Activated T-helper 2 cell treated with anti-CD3 and anti-CD28 coated beads, Interferon-gamma antibody, Interleukin-2, Interleukin-4, amounts not matched to agents 10 μg/mL and 5 μg/mL and 100 μg/mL, durations not matched to agents 14 hours and 24 hours and 36 hours (primary cell): ENCODE measurements around the gene RAP1GAP2. TPM values are rescaled to one million over a fixed set of nuclear protein-coding genes. Genes with fewer than 3 reads are reported as not detected.

Experiments
- DNase-seq: peaks from one replicate; pipeline ENCODE4 v3.0.0; 2021; ENCODE audit warnings: low spot score
- H3K27ac Mint-ChIP-seq: one replicate; pipeline ENCODE4 v1.8.0; 2021; ENCODE audit warnings: mixed read lengths
- H3K27me3 Mint-ChIP-seq: one replicate; pipeline ENCODE4 v1.8.0; 2021; ENCODE audit warnings: low read depth, mixed read lengths
- H3K36me3 Mint-ChIP-seq: one replicate; pipeline ENCODE4 v1.8.0; 2021; ENCODE audit warnings: low read depth, mixed read lengths
- H3K4me1 Mint-ChIP-seq: one replicate; pipeline ENCODE4 v1.8.0; 2021; ENCODE audit warnings: low read depth, mixed read lengths
- H3K4me3 Mint-ChIP-seq: one replicate; pipeline ENCODE4 v1.8.0; 2021; ENCODE audit warnings: low read depth, mild to moderate bottlenecking, moderate library complexity, mixed read lengths
- H3K9me3 Mint-ChIP-seq: one replicate; pipeline ENCODE4 v1.8.0; 2021; ENCODE audit warnings: mixed read lengths
- intact Hi-C: fragments of 100-400 bp; cut with micrococcal nuclease; formaldehyde crosslinking; loops from one replicate; pipeline ENCODE4 v1.15.1; 2023
- total RNA-seq: library from RNA; stranded (reverse); gene quantifications from 2 replicates; pipeline ENCODE4 v1.2.3, GENCODE V29; 2022

RAP1GAP2 gene
- total RNA-seq, 1 donor from 2014 or later = 0.46 TPM

DNA sequence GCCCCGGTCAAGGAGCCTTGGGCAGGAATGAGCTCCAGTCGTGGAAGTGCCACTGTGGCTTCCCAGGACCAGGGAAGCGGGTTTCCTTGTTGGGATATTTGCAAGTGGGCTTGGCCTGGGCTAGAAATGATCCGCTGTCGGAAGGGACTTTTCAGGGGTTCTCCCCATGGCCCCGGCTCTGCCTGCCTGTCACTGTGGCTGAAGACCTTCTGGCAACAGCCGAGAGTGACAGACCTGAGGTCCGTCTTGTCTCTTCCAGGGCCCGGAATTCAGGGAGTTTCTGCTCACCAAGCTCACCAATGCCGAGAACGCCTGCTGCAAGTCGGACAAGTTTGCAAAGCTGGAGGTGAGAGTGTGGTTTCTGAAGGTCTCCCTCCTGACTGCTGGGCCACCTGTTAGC lies 209.5 kb downstream of the RAP1GAP2 start:
- H3K27me3 Mint-ChIP-seq = no peaks in the 10 kb centered on the region

DNA sequence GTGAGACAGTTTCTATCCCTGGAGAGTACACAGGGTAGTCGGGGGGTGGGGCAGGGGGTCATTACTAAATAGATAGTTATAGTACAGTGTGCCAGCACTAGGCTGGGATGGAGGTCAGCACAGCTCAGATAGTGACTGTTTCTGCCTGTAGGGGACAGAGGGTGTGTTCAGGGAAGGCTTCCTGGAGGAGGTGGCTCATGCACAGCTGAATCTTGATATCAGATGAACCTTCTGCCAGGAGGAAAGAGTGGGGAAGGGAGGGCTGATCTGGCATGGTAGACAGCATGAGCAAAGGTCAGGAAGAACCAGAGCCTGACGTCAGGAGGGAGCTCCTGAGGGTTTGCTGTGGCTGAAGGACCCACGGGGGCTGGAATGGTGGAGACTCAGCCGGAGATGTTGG lies 210.6 kb downstream of the RAP1GAP2 start:
- intact Hi-C loops = no loop called here
- Mint-ChIP-seq H3K9me3 (no peaks in the 10 kb centered on the region), H3K4me3 (no peak overlapping the region), H3K27me3 (no peaks in the 10 kb centered on the region), H3K4me1 (no peaks in the 10 kb centered on the region), H3K27ac (no peak overlapping the region), H3K36me3 (no peaks in the 10 kb centered on the region)
- no peak for DNase-seq

More for the DNA sequence above, 209.5 kb downstream of the RAP1GAP2 start:
- Mint-ChIP-seq H3K4me3 (no peak overlapping the region), H3K9me3 (no peaks in the 10 kb centered on the region), H3K36me3 (no peaks in the 10 kb centered on the region), H3K4me1 (no peaks in the 10 kb centered on the region), H3K27ac (no peak overlapping the region)
- intact Hi-C loops = no loop called here
- DNase-seq = no peak

DNA sequence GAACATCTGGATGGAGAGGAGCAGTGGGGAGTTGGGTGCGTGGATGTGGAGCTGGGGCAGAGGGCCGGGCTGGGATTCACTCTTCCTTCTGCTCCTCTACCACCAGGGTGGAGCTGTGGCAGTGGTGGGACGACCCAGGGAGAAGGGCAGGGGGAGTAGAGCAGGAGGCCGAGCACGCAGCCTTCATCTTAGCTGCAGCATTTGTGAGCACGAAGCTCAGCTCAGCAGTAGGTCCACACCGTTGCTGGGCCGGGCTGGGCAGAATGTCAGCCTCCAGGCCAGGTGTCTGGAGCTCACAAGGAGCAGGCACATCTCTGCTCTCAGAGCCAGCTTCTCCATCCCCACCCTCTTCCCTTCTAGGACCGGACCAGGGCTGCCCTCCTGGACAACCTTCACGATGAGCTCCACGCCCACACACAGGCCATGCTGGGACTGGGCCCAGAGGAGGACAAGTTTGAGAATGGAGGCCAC lies 211.4 kb downstream of the RAP1GAP2 start:
- DNase-seq = no peak
- Mint-ChIP-seq H3K36me3 (no peaks in the 10 kb centered on the region), H3K4me3 (no peak overlapping the region), H3K4me1 (no peaks in the 10 kb centered on the region), H3K27me3 (no peaks in the 10 kb centered on the region), H3K9me3 (no peaks in the 10 kb centered on the region), H3K27ac (no peak overlapping the region)
- intact Hi-C loops = no loop called here

DNA sequence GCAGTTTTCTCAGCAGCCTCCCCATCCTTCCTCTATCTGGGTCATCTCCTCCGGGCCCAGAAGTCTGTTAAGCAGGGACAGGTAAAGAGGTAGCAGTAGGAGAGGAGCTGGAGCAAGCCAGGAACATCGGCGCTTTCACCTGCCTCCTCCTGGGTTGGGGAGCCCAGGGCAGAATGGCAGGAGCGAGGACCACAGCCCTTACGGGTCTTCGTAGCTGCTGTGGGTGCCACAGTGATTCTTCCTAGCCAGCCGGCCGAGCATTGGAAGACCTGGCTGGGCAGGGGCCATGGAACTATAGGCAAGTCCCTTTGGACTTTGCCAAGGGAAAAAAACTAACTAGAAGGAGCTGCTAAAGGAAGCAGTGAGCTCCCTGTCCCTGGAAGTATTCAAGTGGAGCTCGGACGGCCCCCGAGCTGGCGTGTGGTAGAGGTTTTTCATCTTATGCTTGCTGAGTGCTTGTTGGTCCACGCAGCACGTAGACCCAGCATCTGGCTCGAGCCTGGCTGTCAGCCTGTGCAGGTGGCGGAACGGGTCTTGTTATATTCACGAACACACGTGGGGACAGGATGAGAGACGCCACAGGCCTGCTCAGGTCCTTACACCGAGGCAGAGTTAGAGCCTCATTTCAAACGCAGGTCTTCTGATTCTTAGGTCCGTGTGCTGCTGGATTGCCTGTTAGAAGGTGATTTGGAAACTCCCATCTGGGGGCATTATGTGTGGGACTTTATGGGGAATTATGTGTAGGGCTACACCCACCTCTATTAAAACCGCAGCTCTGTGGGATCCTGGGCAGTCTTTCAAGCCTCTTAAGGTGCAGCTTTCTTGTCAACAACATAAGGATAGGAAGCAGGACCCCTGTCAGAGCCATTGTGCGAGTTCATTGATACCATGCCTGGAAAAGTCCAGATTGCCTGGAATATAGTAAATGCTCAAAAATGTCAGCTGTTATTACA lies 212.4 kb downstream of the RAP1GAP2 start:
- no peaks in the 10 kb centered on the region for H3K36me3 Mint-ChIP-seq
- H3K4me3 Mint-ChIP-seq = no peak overlapping the region
- intact Hi-C loops = no loop called here
- no peak for DNase-seq
- H3K27ac Mint-ChIP-seq = no peak overlapping the region
- no peaks in the 10 kb centered on the region for H3K9me3 Mint-ChIP-seq
- H3K4me1 Mint-ChIP-seq = no peaks in the 10 kb centered on the region
- no peaks in the 10 kb centered on the region for H3K27me3 Mint-ChIP-seq

DNA sequence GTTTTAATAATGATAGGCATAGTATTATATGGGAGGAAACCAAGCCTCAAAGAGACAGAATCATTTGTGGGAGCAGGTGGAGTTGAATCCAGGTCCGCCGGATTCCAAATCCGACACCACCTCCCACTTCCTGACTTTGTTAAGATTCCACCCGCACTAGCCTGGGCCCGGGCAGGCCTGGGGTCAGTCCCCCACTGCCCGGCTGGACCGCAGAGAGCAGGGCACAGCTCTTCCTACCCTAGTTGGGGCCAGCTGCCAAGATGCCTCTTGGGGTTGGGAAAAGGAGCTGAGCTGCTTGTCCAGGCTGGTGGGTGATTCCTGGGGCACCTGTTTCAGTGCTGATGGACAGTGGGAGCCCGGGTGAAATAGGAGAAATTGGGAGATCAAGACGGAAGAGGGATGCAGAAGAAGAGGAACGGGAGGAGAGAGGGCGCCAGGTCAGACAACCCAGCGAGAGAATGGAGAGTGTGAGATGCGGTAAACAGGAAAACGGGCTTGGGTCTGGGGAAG lies 213.2 kb downstream of the RAP1GAP2 start:
- H3K36me3 Mint-ChIP-seq = no peaks in the 10 kb centered on the region
- DNase-seq = no peak
- no peaks in the 10 kb centered on the region for H3K9me3 Mint-ChIP-seq
- intact Hi-C loops = no loop called here
- H3K4me1 Mint-ChIP-seq = no peaks in the 10 kb centered on the region
- H3K4me3 Mint-ChIP-seq = no peak overlapping the region
- no peaks in the 10 kb centered on the region for H3K27me3 Mint-ChIP-seq
- H3K27ac Mint-ChIP-seq = no peak overlapping the region

DNA sequence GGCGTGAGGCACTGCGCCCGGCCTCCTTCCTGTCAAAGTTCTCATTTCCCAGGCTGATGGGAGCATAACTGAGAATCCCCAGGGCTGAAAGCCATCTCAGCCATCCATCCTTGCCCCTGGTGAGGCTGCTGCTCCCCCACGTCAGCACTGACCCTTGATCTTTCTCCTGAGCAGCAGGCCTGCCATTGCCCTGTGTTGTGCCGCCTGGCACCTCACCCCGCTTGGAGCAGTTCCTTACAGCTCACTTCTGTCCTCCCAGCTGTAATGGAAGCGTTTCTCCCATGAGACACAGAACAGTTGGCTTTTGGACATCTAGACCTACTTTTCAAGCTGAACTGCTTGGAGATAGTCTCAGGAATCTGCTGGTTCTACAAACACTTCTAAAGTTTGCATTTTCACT lies 215.7 kb downstream of the RAP1GAP2 start:
- H3K27ac Mint-ChIP-seq = no peak overlapping the region
- no peaks in the 10 kb centered on the region for H3K4me1 Mint-ChIP-seq
- intact Hi-C loops = loop anchor here (5.0 kb wide), 1 partner anchor 165 kb away; no protein-coding TSS in a partner anchor
- no peaks in the 10 kb centered on the region for H3K27me3 Mint-ChIP-seq
- no peaks in the 10 kb centered on the region for H3K9me3 Mint-ChIP-seq
- no peak overlapping the region for H3K4me3 Mint-ChIP-seq
- no peaks in the 10 kb centered on the region for H3K36me3 Mint-ChIP-seq
- DNase-seq = no peak

DNA sequence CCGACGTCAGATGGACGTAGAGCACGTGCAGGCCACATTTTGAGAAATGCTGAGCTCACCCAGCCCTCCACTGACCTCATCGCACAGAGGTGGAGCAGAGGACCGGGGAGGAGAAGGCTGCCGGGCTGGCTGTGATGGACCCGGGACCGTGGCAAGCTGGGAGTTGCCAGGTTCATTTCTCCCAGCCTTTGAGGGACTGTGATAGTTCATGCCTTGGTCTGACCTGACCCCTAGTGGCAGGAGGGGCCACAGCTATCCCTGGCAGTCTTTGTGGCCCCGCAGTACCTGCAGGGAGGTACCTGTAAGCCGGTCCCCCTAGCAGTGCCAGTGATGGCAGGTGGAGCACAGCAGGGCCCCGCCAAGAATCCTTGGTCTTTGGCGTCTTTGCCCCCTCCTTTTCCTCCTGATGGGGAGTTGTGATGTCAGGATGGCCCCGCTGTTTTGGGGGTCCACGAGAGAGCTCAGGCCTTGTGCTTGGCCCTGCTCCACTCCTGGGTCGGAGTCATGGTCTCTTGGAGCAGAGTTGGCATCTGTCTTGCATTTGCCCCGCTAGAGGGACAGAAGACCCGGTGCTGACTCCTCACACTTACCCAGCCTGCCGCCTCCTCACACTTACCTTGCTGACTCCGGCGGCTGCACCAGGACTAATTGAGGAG lies 216.8 kb downstream of the RAP1GAP2 start:
- Mint-ChIP-seq H3K27me3 (no peaks in the 10 kb centered on the region), H3K36me3 (no peaks in the 10 kb centered on the region), H3K4me3 (no peak overlapping the region), H3K27ac (no peak overlapping the region), H3K4me1 (no peaks in the 10 kb centered on the region), H3K9me3 (no peaks in the 10 kb centered on the region)
- DNase-seq = peak; percentile 20
- intact Hi-C loops = loop anchor here (1.0 to 5.0 kb wide), 2 partner anchors 166 to 185 kb away; no protein-coding TSS in a partner anchor

DNA sequence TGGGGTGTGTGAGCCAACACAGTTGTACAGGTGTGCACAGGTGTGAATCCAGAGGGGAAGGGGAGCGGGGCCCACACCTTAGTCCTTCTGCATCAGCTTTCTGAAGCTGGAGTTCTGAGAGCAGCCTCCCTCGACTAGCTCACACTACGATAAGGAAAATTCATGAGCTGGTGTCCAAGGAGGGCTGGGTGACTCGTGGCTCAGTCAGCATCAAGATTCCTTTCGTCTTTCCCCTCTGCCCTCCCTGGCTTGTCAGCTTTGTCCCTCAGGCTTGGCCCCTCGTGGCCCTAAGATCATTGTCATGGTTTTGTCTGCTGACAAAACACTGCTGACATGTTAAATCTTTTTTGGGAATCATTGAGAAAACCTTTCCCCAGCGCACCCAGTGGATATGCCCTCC lies 219.7 kb downstream of the RAP1GAP2 start:
- Mint-ChIP-seq H3K4me1 (no peaks in the 10 kb centered on the region), H3K9me3 (no peaks in the 10 kb centered on the region), H3K4me3 (no peak overlapping the region), H3K36me3 (peaks cover 3% of the 10 kb centered on the region), H3K27me3 (no peaks in the 10 kb centered on the region), H3K27ac (no peak overlapping the region)
- DNase-seq = no peak
- intact Hi-C loops = no loop called here

DNA sequence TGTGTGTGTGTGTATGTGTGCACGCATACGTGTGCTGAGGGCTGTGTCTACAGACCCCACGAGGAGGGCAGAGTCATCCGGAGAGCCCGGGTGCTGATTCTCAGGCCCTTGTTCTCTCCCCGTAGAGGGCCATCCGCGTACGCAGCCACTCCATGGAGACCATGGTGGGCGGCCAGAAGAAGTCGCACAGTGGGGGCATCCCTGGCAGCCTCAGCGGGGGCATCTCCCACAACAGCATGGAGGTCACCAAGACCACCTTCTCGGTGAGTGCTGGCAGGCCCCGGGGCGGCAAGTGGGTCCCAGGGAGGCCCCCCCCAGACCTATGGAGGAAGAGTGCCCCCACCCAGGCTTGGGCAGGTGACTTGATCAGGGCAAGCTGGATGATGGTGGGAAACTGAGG lies 221.7 kb downstream of the RAP1GAP2 start:
- no peak for DNase-seq
- H3K9me3 Mint-ChIP-seq = peaks cover 6% of the 10 kb centered on the region
- H3K4me3 Mint-ChIP-seq = no peak overlapping the region
- intact Hi-C loops = no loop called here
- peaks cover 21% of the 10 kb centered on the region for H3K36me3 Mint-ChIP-seq
- H3K4me1 Mint-ChIP-seq = no peaks in the 10 kb centered on the region
- H3K27ac Mint-ChIP-seq = no peak overlapping the region
- H3K27me3 Mint-ChIP-seq = no peaks in the 10 kb centered on the region

DNA sequence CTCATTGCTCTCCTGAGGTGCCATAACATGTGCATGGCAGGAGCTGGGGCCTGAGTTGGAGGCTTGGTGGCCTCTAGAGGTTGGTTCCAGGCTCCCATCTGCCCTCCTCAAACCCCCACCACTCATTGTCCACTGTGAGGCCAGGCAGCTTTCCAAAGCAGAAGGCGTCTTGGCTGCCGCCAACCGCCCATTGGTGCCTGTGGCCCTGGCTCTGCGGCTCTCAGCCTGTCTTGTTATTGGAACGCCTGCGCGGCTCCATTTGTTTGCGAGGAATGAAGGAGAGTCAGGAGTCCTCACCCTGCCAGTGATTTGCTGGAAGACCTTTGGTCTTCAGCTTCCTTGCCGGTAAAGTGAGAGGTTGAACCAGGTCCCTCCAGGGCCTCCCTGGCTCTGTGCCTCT lies 223.5 kb downstream of the RAP1GAP2 start:
- H3K27ac Mint-ChIP-seq = no peak overlapping the region

DNA sequence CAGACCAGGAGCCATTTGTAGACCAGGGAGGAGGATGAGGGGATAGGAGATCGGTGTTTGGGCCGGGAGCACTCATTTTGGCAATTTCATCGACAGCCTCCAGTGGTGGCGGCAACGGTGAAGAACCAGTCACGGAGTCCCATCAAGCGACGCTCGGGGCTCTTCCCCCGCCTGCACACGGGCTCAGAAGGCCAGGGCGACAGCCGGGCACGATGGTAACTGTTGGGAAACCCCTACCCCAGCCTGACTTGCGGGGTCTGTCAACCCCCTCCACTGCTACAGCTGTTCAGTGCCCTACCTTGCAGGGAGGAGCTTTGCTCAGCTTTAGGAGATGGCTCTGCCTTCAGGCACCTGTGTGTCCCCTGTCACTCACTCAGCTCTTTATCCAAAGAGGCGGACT lies 224.1 kb downstream of the RAP1GAP2 start:
- Mint-ChIP-seq H3K36me3 (peaks cover 30% of the 10 kb centered on the region), H3K27me3 (no peaks in the 10 kb centered on the region), H3K9me3 (peaks cover 16% of the 10 kb centered on the region), H3K4me3 (no peak overlapping the region), H3K4me1 (no peaks in the 10 kb centered on the region), H3K27ac (no peak overlapping the region)
- no peak for DNase-seq
- intact Hi-C loops = no loop called here

More for the DNA sequence above, 223.5 kb downstream of the RAP1GAP2 start:
- Mint-ChIP-seq H3K4me3 (no peak overlapping the region), H3K27me3 (no peaks in the 10 kb centered on the region), H3K9me3 (peaks cover 16% of the 10 kb centered on the region), H3K36me3 (peaks cover 30% of the 10 kb centered on the region), H3K4me1 (no peaks in the 10 kb centered on the region)
- intact Hi-C loops = no loop called here
- DNase-seq = no peak

DNA sequence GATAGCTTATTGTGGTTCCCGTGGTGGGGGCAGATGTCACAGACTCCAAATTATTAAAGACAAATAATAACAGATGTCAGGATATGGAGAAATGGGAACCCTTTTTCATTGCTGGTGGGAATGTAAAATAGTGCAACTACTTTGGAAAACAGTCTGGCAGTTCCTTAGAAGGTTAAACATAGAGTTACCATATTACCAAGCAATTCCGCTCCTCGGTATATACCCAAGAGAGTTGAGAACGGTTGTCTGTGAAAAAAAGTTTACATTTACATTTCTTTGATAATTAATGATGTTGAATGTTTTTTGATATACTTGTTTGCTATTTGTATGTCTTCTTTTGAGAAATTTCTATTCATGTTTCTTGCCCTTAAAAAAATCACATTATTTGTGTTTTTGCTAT lies 226.0 kb downstream of the RAP1GAP2 start:
- Mint-ChIP-seq H3K4me3 (no peak overlapping the region), H3K27ac (no peak overlapping the region)
- intact Hi-C loops = no loop called here

DNA sequence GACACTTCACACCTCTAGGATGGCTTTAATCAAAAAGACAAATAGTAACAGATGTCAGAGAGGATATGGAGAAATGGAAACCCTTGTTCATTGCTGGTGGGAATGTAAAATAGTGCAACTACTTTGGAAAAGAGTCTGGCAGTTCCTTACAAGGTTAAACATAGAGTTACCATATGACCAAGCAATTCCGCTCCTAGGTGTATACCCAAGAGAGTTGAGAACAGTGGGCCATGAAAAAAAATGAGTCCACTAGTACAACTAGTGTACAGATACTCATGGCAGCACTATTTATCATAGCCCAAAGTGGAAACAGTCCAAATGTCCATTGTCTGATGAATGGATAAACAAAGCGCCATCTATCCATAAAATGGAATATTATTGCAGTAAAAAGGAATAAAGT lies 228.1 kb downstream of the RAP1GAP2 start:
- Mint-ChIP-seq H3K4me3 (no peak overlapping the region), H3K4me1 (no peaks in the 10 kb centered on the region), H3K27ac (no peak overlapping the region), H3K36me3 (peaks cover 30% of the 10 kb centered on the region), H3K9me3 (peaks cover 16% of the 10 kb centered on the region), H3K27me3 (no peaks in the 10 kb centered on the region)
- no peak for DNase-seq
- intact Hi-C loops = no loop called here

More for the DNA sequence above, 226.0 kb downstream of the RAP1GAP2 start:
- Mint-ChIP-seq H3K36me3 (peaks cover 30% of the 10 kb centered on the region), H3K27me3 (no peaks in the 10 kb centered on the region), H3K9me3 (peaks cover 16% of the 10 kb centered on the region), H3K4me1 (no peaks in the 10 kb centered on the region)
- DNase-seq = no peak
